Activated CD8-positive, alpha-beta memory T cell treated with anti-CD3 and anti-CD28 coated beads for 24 hours (primary cell): ENCODE measurements around the gene CKB.

Source experiments
- DNase-seq: peaks from one replicate; pipeline ENCODE4 v3.0.0-alpha.2; 2020

The CKB gene

DNA sequence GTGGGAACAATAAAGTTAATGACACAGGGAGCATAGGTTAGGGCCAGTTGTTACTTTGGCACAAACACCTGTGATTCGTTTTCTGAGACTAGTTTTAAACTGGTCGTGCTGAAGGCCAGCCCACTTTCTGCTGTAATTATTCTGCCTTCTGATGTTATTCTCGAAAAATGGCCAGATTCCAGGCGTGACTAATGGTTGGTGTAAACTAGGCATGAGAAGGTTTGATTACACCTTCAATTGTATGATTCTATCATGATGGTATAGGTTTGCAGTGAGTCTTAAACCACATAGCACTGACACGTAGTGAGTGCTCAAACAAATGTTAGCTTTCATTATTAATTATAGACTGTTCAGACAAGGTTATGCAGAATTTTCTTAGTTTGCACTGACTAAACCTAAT, 39.0 kb downstream of the CKB start:
- DNase-seq: peak; percentile 13

DNA sequence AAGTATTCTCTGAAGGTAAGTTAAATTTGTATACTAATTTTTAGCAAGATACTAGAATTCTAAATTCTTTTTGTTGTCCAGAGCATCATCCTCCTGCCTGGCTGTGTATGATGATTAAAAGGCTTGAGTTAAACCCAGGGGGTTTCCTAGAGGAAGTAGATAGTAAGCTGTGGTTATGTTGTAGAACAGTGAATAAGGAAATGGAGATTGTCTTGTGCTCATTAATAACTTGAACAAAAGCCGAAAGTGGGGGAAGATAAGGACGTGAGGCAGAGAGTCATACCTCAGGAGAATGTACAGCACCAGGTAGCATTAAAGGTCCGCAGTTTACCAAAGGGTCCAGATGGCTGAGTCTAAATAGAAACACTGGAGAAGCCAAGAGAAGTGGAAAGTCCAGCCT, 42.0 kb downstream of the CKB start:
- DNase-seq: no peak

DNA sequence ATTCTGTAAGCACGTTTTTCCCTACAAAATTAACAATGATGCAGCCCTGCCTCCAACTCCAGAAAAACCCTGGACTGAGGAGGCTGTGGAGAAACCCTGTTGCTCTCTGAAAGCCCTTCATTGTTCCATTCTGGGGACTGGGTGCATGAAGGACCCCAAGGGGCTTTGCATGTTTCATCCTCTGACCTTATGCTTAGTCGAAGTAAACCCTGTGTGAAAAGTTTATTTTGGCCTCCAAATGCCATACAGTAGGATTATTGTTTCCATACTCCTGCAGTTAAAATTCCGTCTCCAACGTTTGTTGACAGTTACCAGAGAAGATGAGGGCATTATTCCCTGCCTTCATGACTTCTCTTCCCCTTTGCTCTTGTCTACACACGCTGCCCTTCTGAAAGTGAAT, 46.0 kb downstream of the CKB start:
- no peak for DNase-seq

DNA sequence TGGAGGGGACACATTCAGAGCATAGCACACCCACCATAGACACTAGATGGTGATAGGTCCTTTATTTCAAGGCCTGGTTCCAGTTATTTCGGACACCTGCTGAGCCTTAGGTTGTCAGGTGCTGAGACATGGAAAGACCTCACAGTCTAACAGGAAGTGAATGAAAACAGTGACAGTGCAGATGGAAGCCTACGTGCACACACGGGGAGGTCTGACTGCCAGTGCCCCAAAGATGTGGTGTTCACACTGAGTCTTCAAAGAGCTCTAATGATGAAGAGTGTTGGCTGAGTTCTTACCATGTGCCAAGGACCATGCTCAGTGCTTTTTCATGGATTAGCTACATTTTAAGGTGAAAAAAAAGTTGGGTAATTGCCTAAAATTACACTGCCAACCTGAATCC, 46.6 kb downstream of the CKB start:
- no peak for DNase-seq

GRCh38 chr14:103474893-103475292, 47.7 kb downstream of the CKB start:
- no peak for DNase-seq

DNA sequence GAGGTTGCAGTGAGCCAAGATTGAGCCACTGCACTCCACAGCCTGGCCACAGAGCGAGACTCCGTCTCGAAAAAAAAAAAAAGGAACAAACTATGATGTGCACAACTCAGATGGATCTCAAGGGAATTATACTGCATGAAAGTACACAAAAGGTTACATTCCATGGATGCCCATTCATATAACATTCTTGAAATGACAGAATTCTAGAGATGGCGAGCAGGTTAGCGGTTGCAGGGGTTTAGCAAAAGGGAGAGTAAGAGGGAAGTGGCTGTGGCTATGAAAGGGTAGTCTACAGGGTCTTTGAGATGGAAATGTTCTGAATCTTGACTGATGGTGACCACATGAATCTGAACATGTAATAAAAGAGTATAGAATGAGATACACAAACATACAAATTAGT, 49.7 kb downstream of the CKB start:
- no peak for DNase-seq
